DOHH2 (cell line): ENCODE data around the gene RSAD2.

Experiments used
- H3F3A ChIP-seq: fragments of 200-600 bp; sonication (generic), shearing (Covaris generic); 2 replicates; pipeline ENCODE4 v1.6.0; 2016; ENCODE audit warnings: antibody characterized with exemption, mild to moderate bottlenecking; ENCODE audit not compliant: control insufficient read depth, insufficient read depth
- H3K27ac ChIP-seq: fragments of 200-600 bp; sonication (generic); 2 replicates; pipeline ENCODE4 v1.5.1; 2014; ENCODE audit warnings: low read depth, mild to moderate bottlenecking, low read length, moderate library complexity
- H3K27me3 ChIP-seq: fragments of 200-600 bp; sonication (generic); 2 replicates; pipeline ENCODE4 v1.6.1; 2014; ENCODE audit warnings: mild to moderate bottlenecking, low read length, mixed read lengths; ENCODE audit not compliant: control insufficient read depth
- H3K36me3 ChIP-seq: fragments of 200-600 bp; sonication (generic); 2 replicates; pipeline ENCODE4 v1.6.1; 2014; ENCODE audit warnings: mild to moderate bottlenecking, low read length, moderate library complexity, mixed read lengths; ENCODE audit not compliant: control insufficient read depth
- H3K4me1 ChIP-seq: fragments of 200-600 bp; sonication (generic); 2 replicates; pipeline ENCODE4 v1.6.1; 2014; ENCODE audit warnings: mild to moderate bottlenecking, low read length, mixed read lengths; ENCODE audit not compliant: control insufficient read depth
- H3K4me2 ChIP-seq: fragments of 200-600 bp; sonication (generic); 2 replicates; pipeline ENCODE4 v1.6.0; 2014; ENCODE audit warnings: mild to moderate bottlenecking, low read length, moderate library complexity
- H3K4me3 ChIP-seq: fragments of 200-600 bp; sonication (generic); 2 replicates; pipeline ENCODE4 v1.5.1; 2014; ENCODE audit warnings: mild to moderate bottlenecking, low read length, mixed read lengths
- H3K79me2 ChIP-seq: fragments of 200-600 bp; sonication (generic); 2 replicates; pipeline ENCODE4 v1.6.1; 2014; ENCODE audit warnings: mild to moderate bottlenecking, low read length, mixed read lengths; ENCODE audit not compliant: control insufficient read depth
- H3K9me2 ChIP-seq: fragments of 200-600 bp; sonication (generic); replicated peaks from 2 replicates; pipeline ENCODE4 v1.6.1; 2014; ENCODE audit warnings: mild to moderate bottlenecking, low read length, mixed read lengths; ENCODE audit not compliant: control insufficient read depth
- H3K9me3 ChIP-seq: fragments of 200-600 bp; sonication (generic); 2 replicates; pipeline ENCODE4 v1.6.1; 2014; ENCODE audit warnings: antibody characterized with exemption, low read length, mixed read lengths; ENCODE audit not compliant: control insufficient read depth, insufficient read depth
- H4K20me1 ChIP-seq: fragments of 200-600 bp; sonication (generic); 2 replicates; pipeline ENCODE4 v1.6.0; 2014; ENCODE audit warnings: low read depth, mild to moderate bottlenecking, antibody characterized with exemption, low read length, moderate library complexity; ENCODE audit not compliant: control insufficient read depth, insufficient read depth
- EZH2phosphoT487 ChIP-seq: fragments of 200-600 bp; sonication (generic); IDR thresholded peaks from 2 replicates; pipeline ENCODE4 v1.6.1; 2017; ENCODE audit warnings: borderline replicate concordance, mild to moderate bottlenecking, antibody characterized with exemption, low read length, moderate library complexity, mixed read lengths
- TF ChIP-seq, protein P1 (sequence below): fragments of 200-600 bp; sonication (generic); IDR thresholded peaks from one replicate; pipeline ENCODE4 v1.5.1; 2014; ENCODE audit warnings: antibody characterized with exemption, mild to moderate bottlenecking, low read depth, low read length; ENCODE audit not compliant: poor library complexity, severe bottlenecking

Gene RSAD2

DNA sequence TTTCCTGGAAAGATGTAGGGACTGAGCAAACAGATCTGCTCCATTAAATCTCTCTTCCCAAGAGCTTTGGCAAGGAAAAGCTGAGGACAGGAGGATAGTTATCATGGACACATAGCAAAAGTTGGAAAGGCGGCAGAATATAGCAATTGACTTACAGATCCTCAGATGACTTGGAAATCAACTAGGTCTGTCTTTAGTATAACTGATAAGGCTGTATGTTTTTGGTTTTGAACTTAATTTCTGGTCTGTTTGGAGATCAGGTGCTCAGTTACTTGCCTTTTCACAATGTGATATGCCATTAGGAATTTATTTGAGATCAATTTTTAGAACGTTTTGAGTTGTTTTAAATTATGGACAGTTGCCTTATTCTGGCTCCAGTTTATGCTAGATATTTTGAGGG, 8.0 kb downstream of the RSAD2 start:
- Histone ChIP-seq H3K4me1 (no peaks in the 10 kb centered on the region), H3F3A (no peaks in the 10 kb centered on the region)
- TF ChIP-seq, protein P1, sequence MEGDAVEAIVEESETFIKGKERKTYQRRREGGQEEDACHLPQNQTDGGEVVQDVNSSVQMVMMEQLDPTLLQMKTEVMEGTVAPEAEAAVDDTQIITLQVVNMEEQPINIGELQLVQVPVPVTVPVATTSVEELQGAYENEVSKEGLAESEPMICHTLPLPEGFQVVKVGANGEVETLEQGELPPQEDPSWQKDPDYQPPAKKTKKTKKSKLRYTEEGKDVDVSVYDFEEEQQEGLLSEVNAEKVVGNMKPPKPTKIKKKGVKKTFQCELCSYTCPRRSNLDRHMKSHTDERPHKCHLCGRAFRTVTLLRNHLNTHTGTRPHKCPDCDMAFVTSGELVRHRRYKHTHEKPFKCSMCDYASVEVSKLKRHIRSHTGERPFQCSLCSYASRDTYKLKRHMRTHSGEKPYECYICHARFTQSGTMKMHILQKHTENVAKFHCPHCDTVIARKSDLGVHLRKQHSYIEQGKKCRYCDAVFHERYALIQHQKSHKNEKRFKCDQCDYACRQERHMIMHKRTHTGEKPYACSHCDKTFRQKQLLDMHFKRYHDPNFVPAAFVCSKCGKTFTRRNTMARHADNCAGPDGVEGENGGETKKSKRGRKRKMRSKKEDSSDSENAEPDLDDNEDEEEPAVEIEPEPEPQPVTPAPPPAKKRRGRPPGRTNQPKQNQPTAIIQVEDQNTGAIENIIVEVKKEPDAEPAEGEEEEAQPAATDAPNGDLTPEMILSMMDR: no peak
- TF ChIP-seq EZH2phosphoT487: no peak

DNA sequence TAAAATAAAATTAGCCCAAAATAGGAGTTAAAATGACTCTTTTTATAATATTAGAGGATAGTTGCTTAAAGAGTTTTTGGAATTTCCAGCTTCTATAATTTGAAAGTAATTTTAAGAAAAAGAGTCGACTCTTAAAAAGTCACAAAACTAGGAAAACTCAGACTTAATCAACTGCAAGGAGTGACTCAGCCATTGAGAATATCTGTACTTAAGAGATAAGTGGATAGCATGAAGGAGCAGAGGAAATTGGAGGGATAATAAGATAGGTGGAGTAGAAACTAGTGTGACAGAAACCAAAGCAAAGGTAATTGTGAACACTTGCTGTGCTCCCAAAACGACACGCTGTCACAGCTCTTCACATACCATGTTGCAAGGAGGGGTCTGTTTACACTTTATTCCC, 8.4 kb downstream of the RSAD2 start:
- no peak for TF ChIP-seq EZH2phosphoT487
- TF ChIP-seq, protein P1: no peak
- Histone ChIP-seq H4K20me1 (no peaks in the 10 kb centered on the region), H3K36me3 (no peaks in the 10 kb centered on the region), H3K4me2 (no peak overlapping the region), H3K9me2 (no peaks in the 10 kb centered on the region), H3K27me3 (no peaks in the 10 kb centered on the region), H3F3A (no peaks in the 10 kb centered on the region), H3K79me2 (no peaks in the 10 kb centered on the region), H3K27ac (no peak overlapping the region), H3K4me3 (no peak overlapping the region), H3K4me1 (no peaks in the 10 kb centered on the region), H3K9me3 (no peaks in the 10 kb centered on the region)

More for the DNA sequence above, 8.0 kb downstream of the RSAD2 start:
- no peaks in the 10 kb centered on the region for H3K27me3 ChIP-seq
- no peaks in the 10 kb centered on the region for H3K79me2 ChIP-seq
- H3K27ac ChIP-seq: no peak overlapping the region
- no peak overlapping the region for H3K4me3 ChIP-seq
- H3K9me3 ChIP-seq: no peaks in the 10 kb centered on the region
- H3K36me3 ChIP-seq: no peaks in the 10 kb centered on the region
- no peaks in the 10 kb centered on the region for H3K9me2 ChIP-seq
- no peaks in the 10 kb centered on the region for H4K20me1 ChIP-seq
- H3K4me2 ChIP-seq: no peak overlapping the region

DNA sequence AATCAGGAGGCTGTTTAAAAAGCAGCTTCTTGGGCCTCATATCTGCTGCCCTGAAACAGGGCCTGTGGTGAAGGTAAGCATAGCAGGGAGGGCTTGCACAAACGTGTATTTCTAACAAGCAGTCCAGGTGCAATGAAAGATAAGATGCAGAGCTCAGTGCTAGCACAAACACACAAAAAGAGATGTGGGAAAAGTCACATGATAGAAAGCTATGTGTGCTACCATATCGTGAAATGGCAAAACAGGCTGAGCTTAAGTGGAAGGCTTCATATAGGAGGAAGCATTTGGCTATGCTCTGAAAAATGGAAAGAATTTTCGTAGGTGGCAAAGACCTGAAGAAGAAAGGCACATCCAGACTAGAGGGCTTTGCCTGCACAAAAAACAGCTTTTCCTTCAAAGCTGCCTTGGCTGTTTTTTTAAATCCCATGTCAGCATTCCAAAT, 10.2 kb downstream of the RSAD2 start:
- no peak overlapping the region for H3K4me2 ChIP-seq
- TF ChIP-seq EZH2phosphoT487: no peak
- TF ChIP-seq, protein P1: no peak
- H3F3A ChIP-seq: no peaks in the 10 kb centered on the region
- H3K27ac ChIP-seq: no peak overlapping the region
- H3K36me3 ChIP-seq: no peaks in the 10 kb centered on the region
- H3K4me3 ChIP-seq: no peak overlapping the region
- no peaks in the 10 kb centered on the region for H3K9me2 ChIP-seq
- no peaks in the 10 kb centered on the region for H3K27me3 ChIP-seq
- H3K4me1 ChIP-seq: no peaks in the 10 kb centered on the region
- H4K20me1 ChIP-seq: no peaks in the 10 kb centered on the region
- H3K9me3 ChIP-seq: no peaks in the 10 kb centered on the region
- no peaks in the 10 kb centered on the region for H3K79me2 ChIP-seq
